ENCODE results near the gene IMMP2L.

DNA sequence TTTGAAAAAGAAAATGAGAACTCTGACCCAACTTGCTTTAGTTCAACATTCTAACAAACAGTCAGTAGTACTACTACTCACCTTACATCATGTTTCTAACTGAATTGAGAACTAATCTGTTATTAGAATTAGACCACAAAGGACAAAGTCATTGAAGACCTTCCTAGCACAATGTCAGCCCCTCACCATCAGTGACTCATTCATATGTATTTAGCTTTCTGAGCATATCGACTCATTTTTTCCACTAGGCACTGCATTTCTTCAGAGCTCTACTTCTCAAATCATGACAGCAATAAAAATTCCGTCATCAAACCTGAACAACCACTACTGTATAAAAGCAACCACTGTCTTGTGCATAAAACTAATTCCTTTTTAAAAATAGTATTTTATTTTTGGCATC is 475.8 kb downstream of the IMMP2L start:
- no peak for TF ChIP-seq POLR2AphosphoS5 (IDR thresholded peaks at IDR 0.05; ENCODE audit: insufficient read depth, low read depth, low read length)
- TF ChIP-seq, protein P1, sequence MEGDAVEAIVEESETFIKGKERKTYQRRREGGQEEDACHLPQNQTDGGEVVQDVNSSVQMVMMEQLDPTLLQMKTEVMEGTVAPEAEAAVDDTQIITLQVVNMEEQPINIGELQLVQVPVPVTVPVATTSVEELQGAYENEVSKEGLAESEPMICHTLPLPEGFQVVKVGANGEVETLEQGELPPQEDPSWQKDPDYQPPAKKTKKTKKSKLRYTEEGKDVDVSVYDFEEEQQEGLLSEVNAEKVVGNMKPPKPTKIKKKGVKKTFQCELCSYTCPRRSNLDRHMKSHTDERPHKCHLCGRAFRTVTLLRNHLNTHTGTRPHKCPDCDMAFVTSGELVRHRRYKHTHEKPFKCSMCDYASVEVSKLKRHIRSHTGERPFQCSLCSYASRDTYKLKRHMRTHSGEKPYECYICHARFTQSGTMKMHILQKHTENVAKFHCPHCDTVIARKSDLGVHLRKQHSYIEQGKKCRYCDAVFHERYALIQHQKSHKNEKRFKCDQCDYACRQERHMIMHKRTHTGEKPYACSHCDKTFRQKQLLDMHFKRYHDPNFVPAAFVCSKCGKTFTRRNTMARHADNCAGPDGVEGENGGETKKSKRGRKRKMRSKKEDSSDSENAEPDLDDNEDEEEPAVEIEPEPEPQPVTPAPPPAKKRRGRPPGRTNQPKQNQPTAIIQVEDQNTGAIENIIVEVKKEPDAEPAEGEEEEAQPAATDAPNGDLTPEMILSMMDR (IDR thresholded peaks at IDR 0.05; ENCODE audit: extremely low read depth in 1 of 2, insufficient read depth in 1 of 2, low read depth in 1 of 2, low read length in 2 of 2), result no peak
- TF ChIP-seq JUN (IDR thresholded peaks at IDR 0.05; ENCODE audit: borderline replicate concordance, insufficient read depth, insufficient read length, low read depth), result peak; percentile 6
- TF ChIP-seq POLR2A (IDR thresholded peaks at IDR 0.05; ENCODE audit: low read depth, low read length), result no peak
- TF ChIP-seq EZH2 (IDR thresholded peaks at IDR 0.05; ENCODE audit: borderline replicate concordance, low read depth, low read length, severe bottlenecking), result no peak
- TF ChIP-seq MYC (IDR thresholded peaks at IDR 0.05; ENCODE audit: low read depth, low read length), result no peak
- TF ChIP-seq, protein P2, sequence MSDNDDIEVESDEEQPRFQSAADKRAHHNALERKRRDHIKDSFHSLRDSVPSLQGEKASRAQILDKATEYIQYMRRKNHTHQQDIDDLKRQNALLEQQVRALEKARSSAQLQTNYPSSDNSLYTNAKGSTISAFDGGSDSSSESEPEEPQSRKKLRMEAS (IDR thresholded peaks at IDR 0.05; ENCODE audit: insufficient read depth, insufficient read length), result no peak
